Measurements from ENCODE around the gene SPATA46. TPM values are rescaled to one million over a fixed set of nuclear protein-coding genes. Genes with fewer than 3 reads are reported as not detected.

Gene SPATA46
- total and polyA plus RNA-seq, 9 of the 15 experiments (the other 6 are each of a cell fraction or from before 2014, with no cell fraction given) = 0.04 to 0.11 TPM; not detected in 7

DNA sequence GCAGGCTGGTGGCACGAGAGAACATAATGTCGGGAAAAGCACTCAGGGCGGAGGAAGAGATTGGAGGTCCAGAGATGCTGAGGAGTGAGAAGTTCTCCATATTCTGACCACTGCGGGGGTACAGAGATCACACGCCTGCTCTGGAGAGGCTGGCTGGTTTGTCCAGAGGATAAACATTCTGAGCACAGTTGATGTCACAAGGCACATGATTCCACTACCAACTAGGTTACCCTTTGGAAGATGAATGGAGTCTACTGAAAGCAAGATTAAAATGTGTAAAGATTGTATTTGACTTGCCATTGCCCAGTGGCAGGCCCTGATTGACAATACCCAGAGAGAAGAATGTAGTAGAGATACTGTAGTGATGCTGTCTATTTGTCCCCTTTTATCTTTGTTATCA, at the start of gene SPATA46 (continued):
- TF ChIP-seq, protein P1, sequence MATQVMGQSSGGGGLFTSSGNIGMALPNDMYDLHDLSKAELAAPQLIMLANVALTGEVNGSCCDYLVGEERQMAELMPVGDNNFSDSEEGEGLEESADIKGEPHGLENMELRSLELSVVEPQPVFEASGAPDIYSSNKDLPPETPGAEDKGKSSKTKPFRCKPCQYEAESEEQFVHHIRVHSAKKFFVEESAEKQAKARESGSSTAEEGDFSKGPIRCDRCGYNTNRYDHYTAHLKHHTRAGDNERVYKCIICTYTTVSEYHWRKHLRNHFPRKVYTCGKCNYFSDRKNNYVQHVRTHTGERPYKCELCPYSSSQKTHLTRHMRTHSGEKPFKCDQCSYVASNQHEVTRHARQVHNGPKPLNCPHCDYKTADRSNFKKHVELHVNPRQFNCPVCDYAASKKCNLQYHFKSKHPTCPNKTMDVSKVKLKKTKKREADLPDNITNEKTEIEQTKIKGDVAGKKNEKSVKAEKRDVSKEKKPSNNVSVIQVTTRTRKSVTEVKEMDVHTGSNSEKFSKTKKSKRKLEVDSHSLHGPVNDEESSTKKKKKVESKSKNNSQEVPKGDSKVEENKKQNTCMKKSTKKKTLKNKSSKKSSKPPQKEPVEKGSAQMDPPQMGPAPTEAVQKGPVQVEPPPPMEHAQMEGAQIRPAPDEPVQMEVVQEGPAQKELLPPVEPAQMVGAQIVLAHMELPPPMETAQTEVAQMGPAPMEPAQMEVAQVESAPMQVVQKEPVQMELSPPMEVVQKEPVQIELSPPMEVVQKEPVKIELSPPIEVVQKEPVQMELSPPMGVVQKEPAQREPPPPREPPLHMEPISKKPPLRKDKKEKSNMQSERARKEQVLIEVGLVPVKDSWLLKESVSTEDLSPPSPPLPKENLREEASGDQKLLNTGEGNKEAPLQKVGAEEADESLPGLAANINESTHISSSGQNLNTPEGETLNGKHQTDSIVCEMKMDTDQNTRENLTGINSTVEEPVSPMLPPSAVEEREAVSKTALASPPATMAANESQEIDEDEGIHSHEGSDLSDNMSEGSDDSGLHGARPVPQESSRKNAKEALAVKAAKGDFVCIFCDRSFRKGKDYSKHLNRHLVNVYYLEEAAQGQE (IDR thresholded peaks at IDR 0.05; ENCODE audit: borderline replicate concordance) = no peak
- TF ChIP-seq, protein P1 (CRISPR knock-in tag; IDR thresholded peaks at IDR 0.05; ENCODE audit: low read depth) = no peak
- TF ChIP-seq, protein P2, sequence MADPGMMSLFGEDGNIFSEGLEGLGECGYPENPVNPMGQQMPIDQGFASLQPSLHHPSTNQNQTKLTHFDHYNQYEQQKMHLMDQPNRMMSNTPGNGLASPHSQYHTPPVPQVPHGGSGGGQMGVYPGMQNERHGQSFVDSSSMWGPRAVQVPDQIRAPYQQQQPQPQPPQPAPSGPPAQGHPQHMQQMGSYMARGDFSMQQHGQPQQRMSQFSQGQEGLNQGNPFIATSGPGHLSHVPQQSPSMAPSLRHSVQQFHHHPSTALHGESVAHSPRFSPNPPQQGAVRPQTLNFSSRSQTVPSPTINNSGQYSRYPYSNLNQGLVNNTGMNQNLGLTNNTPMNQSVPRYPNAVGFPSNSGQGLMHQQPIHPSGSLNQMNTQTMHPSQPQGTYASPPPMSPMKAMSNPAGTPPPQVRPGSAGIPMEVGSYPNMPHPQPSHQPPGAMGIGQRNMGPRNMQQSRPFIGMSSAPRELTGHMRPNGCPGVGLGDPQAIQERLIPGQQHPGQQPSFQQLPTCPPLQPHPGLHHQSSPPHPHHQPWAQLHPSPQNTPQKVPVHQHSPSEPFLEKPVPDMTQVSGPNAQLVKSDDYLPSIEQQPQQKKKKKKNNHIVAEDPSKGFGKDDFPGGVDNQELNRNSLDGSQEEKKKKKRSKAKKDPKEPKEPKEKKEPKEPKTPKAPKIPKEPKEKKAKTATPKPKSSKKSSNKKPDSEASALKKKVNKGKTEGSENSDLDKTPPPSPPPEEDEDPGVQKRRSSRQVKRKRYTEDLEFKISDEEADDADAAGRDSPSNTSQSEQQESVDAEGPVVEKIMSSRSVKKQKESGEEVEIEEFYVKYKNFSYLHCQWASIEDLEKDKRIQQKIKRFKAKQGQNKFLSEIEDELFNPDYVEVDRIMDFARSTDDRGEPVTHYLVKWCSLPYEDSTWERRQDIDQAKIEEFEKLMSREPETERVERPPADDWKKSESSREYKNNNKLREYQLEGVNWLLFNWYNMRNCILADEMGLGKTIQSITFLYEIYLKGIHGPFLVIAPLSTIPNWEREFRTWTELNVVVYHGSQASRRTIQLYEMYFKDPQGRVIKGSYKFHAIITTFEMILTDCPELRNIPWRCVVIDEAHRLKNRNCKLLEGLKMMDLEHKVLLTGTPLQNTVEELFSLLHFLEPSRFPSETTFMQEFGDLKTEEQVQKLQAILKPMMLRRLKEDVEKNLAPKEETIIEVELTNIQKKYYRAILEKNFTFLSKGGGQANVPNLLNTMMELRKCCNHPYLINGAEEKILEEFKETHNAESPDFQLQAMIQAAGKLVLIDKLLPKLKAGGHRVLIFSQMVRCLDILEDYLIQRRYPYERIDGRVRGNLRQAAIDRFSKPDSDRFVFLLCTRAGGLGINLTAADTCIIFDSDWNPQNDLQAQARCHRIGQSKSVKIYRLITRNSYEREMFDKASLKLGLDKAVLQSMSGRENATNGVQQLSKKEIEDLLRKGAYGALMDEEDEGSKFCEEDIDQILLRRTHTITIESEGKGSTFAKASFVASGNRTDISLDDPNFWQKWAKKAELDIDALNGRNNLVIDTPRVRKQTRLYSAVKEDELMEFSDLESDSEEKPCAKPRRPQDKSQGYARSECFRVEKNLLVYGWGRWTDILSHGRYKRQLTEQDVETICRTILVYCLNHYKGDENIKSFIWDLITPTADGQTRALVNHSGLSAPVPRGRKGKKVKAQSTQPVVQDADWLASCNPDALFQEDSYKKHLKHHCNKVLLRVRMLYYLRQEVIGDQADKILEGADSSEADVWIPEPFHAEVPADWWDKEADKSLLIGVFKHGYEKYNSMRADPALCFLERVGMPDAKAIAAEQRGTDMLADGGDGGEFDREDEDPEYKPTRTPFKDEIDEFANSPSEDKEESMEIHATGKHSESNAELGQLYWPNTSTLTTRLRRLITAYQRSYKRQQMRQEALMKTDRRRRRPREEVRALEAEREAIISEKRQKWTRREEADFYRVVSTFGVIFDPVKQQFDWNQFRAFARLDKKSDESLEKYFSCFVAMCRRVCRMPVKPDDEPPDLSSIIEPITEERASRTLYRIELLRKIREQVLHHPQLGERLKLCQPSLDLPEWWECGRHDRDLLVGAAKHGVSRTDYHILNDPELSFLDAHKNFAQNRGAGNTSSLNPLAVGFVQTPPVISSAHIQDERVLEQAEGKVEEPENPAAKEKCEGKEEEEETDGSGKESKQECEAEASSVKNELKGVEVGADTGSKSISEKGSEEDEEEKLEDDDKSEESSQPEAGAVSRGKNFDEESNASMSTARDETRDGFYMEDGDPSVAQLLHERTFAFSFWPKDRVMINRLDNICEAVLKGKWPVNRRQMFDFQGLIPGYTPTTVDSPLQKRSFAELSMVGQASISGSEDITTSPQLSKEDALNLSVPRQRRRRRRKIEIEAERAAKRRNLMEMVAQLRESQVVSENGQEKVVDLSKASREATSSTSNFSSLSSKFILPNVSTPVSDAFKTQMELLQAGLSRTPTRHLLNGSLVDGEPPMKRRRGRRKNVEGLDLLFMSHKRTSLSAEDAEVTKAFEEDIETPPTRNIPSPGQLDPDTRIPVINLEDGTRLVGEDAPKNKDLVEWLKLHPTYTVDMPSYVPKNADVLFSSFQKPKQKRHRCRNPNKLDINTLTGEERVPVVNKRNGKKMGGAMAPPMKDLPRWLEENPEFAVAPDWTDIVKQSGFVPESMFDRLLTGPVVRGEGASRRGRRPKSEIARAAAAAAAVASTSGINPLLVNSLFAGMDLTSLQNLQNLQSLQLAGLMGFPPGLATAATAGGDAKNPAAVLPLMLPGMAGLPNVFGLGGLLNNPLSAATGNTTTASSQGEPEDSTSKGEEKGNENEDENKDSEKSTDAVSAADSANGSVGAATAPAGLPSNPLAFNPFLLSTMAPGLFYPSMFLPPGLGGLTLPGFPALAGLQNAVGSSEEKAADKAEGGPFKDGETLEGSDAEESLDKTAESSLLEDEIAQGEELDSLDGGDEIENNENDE (IDR thresholded peaks at IDR 0.05; ENCODE audit: low read depth, low read length) = no peak
- no peak for TF ChIP-seq EWSR1 (IDR thresholded peaks at IDR 0.05; ENCODE audit: borderline replicate concordance, low read depth, partially characterized antibody)
- TF ChIP-seq DIDO1 (tag; IDR thresholded peaks at IDR 0.05; ENCODE audit: low read depth) = no peak
- TF ChIP-seq ZNF263 (CRISPR knock-in tag; IDR thresholded peaks at IDR 0.05; ENCODE audit: borderline replicate concordance) = no peak
- TF ChIP-seq ZBTB8A (IDR thresholded peaks at IDR 0.05; ENCODE audit: partially characterized antibody) = no peak
- TF ChIP-seq ZNF253 (CRISPR knock-in tag; conservative IDR thresholded peaks at IDR 0.05) = no peak
- no peak for TF ChIP-seq ZNF445 (CRISPR knock-in tag; IDR thresholded peaks at IDR 0.05; ENCODE audit: low read depth)
